Stimulated activated naive CD8-positive, alpha-beta T cell treated with anti-CD3 and anti-CD28 coated beads, Interleukin-15, Interleukin-2, amounts not matched to agents 100 ng/mL and 50 ng/mL, for 24 hours (primary cell): ENCODE results near the gene ZNF486.
"Not testable (repeated sequence)": the region's sequence is repeated elsewhere in the genome, so short reads cannot be mapped to it uniquely, and the experiment has no call there.

ENCODE experiments used
- H3K27ac Mint-ChIP-seq: one replicate; pipeline ENCODE4 v1.8.0; 2021; ENCODE audit warnings: mild to moderate bottlenecking, mixed read lengths
- H3K27me3 Mint-ChIP-seq: one replicate; pipeline ENCODE4 v1.8.0; 2021; ENCODE audit warnings: mixed read lengths
- H3K36me3 Mint-ChIP-seq: one replicate; pipeline ENCODE4 v1.8.0; 2021; ENCODE audit warnings: low read depth, mixed read lengths
- H3K4me1 Mint-ChIP-seq: one replicate; pipeline ENCODE4 v1.8.0; 2021; ENCODE audit warnings: low read depth, mixed read lengths
- H3K4me3 Mint-ChIP-seq: one replicate; pipeline ENCODE4 v1.8.0; 2021; ENCODE audit warnings: mild to moderate bottlenecking, mixed read lengths
- H3K9me3 Mint-ChIP-seq: one replicate; pipeline ENCODE4 v1.8.0; 2021; ENCODE audit warnings: mixed read lengths

Gene ZNF486

GRCh38 chr19:20167020-20167644 is at the start of gene ZNF486:
Gene ZNF486, plus strand, starts transcription at chr19:20167214. Its CDS starts 117 bp downstream, at chr19:20167331.
- no peaks in the 10 kb centered on the region for H3K27me3 Mint-ChIP-seq
- peak within 1 kb of the TSS; percentile 91 for H3K27ac Mint-ChIP-seq
- peaks cover 38% of the 10 kb centered on the region for H3K4me1 Mint-ChIP-seq
- H3K36me3 Mint-ChIP-seq = peaks cover 42% of the 10 kb centered on the region
- peaks cover 28% of the 10 kb centered on the region for H3K9me3 Mint-ChIP-seq
- peak within 1 kb of the TSS; percentile 97 for H3K4me3 Mint-ChIP-seq

GRCh38 chr19:20118064-20118839 is 48.8 kb upstream of the ZNF486 start:
- Mint-ChIP-seq H3K36me3 (peaks cover 69% of the 10 kb centered on the region), H3K9me3 (peaks cover 37% of the 10 kb centered on the region)
- H3K27ac Mint-ChIP-seq, H3K4me3 Mint-ChIP-seq, H3K27me3 Mint-ChIP-seq, H3K4me1 Mint-ChIP-seq: not testable (repeated sequence)

GRCh38 chr19:20124879-20125278 is 42.1 kb upstream of the ZNF486 start:
- Mint-ChIP-seq H3K9me3 (peaks cover 26% of the 10 kb centered on the region), H3K27me3 (no peaks in the 10 kb centered on the region), H3K27ac (no peak overlapping the region), H3K4me3 (no peak overlapping the region), H3K4me1 (no peaks in the 10 kb centered on the region), H3K36me3 (peaks cover 60% of the 10 kb centered on the region)

GRCh38 chr19:20132933-20133332 is 34.1 kb upstream of the ZNF486 start:
- H3K4me1 Mint-ChIP-seq, H3K27ac Mint-ChIP-seq, H3K27me3 Mint-ChIP-seq, H3K4me3 Mint-ChIP-seq: not testable (repeated sequence)
- Mint-ChIP-seq H3K9me3 (peaks cover 14% of the 10 kb centered on the region), H3K36me3 (peaks cover 18% of the 10 kb centered on the region)

- not testable (repeated sequence) for H3K4me3 Mint-ChIP-seq, H3K27ac Mint-ChIP-seq, H3K4me1 Mint-ChIP-seq, H3K36me3 Mint-ChIP-seq, H3K27me3 Mint-ChIP-seq
- peaks cover 27% of the 10 kb centered on the region for H3K9me3 Mint-ChIP-seq
Measured at GRCh38 chr19:20137714-20138113, 29.3 kb upstream of the ZNF486 start.

GRCh38 chr19:20151617-20152145 is 15.3 kb upstream of the ZNF486 start:
- no peak overlapping the region for H3K4me3 Mint-ChIP-seq
- no peaks in the 10 kb centered on the region for H3K36me3 Mint-ChIP-seq
- H3K27ac Mint-ChIP-seq = no peak overlapping the region
- peaks cover 9% of the 10 kb centered on the region for H3K9me3 Mint-ChIP-seq
- H3K4me1 Mint-ChIP-seq = no peaks in the 10 kb centered on the region
- no peaks in the 10 kb centered on the region for H3K27me3 Mint-ChIP-seq

- H3K4me1 Mint-ChIP-seq, H3K4me3 Mint-ChIP-seq, H3K36me3 Mint-ChIP-seq, H3K9me3 Mint-ChIP-seq, H3K27me3 Mint-ChIP-seq, H3K27ac Mint-ChIP-seq: not testable (repeated sequence)
Measured at GRCh38 chr19:20152506-20152905, 14.5 kb upstream of the ZNF486 start.

DNA sequence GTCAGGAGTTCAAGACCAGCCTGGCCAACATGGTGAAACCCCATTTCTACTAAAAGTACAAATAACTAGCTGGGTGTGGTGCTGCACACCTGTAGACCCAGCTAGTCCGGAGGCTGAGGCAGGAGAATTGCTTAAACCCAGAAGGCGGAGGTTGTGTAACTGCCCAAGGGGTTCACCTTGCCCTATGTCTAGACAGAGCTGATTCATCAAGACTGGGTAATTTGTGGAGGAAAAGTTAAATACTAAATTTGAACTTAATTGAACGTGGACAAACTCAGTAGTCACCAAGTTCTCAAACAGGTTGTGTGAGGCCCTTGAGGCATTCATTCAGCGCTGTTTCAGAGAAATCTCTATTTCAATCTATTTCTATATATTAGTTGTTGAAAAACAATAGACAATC is 13.7 kb upstream of the ZNF486 start:
- no peak overlapping the region for H3K4me3 Mint-ChIP-seq
- no peaks in the 10 kb centered on the region for H3K4me1 Mint-ChIP-seq
- H3K9me3 Mint-ChIP-seq = peaks cover 9% of the 10 kb centered on the region
- no peak overlapping the region for H3K27ac Mint-ChIP-seq
- H3K36me3 Mint-ChIP-seq = no peaks in the 10 kb centered on the region
- no peaks in the 10 kb centered on the region for H3K27me3 Mint-ChIP-seq

DNA sequence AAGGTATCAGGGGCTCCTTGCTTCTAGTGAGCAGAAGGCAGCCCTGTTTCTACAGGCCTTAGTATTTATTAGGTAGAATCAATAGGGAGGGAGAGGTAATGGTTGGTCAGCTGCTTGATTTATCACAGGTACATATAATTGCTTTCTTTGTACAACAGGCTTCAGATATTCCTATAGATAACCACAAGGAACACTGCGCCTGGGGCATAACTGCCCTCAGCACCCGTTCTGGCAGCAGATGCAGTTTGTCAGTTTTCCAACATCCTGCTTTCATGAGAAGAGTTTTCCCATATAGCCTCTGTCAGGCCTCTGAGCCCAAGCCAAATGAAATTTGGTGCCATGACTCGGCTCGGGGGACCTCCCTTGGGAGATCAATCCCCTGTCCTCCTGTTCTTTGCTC is 12.4 kb upstream of the ZNF486 start:
- Mint-ChIP-seq H3K4me1 (no peaks in the 10 kb centered on the region), H3K9me3 (peaks cover 17% of the 10 kb centered on the region), H3K27me3 (no peaks in the 10 kb centered on the region), H3K36me3 (no peaks in the 10 kb centered on the region), H3K27ac (no peak overlapping the region), H3K4me3 (no peak overlapping the region)

DNA sequence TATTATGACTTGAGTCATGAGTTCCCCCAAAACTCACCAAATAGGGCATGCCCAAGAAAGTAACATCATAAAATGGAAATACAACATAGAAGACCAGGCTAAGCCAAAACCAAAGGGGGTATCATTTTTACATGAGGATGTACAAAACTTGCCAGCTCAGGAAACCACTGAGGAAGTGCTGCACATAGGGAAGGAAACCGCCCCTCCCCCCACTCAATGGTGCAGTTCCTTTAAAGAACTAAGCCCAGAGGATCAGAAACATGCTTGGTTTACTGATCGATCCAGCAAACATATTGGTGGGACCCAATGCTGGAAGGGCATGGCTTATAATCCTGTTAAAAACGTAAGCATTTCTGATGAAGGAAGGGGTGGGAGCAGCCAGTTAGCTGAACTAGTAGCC is 4.2 kb upstream of the ZNF486 start:
- peaks cover 8% of the 10 kb centered on the region for H3K36me3 Mint-ChIP-seq
- no peaks in the 10 kb centered on the region for H3K27me3 Mint-ChIP-seq
- no peak overlapping the region for H3K27ac Mint-ChIP-seq
- H3K4me1 Mint-ChIP-seq = peaks cover 23% of the 10 kb centered on the region
- H3K9me3 Mint-ChIP-seq = peaks cover 33% of the 10 kb centered on the region
- no peak overlapping the region for H3K4me3 Mint-ChIP-seq

- Mint-ChIP-seq H3K4me1 (peaks cover 26% of the 10 kb centered on the region), H3K27ac (no peak overlapping the region), H3K9me3 (peaks cover 26% of the 10 kb centered on the region)
Measured at GRCh38 chr19:20164456-20164855, 2.6 kb upstream of the ZNF486 start.

GRCh38 chr19:20165971-20166592 is 932 bp upstream of the ZNF486 start:
- Mint-ChIP-seq H3K27me3 (no peaks in the 10 kb centered on the region), H3K27ac (no peak overlapping the region), H3K4me1 (peaks cover 32% of the 10 kb centered on the region), H3K9me3 (peaks cover 28% of the 10 kb centered on the region), H3K4me3 (no peak overlapping the region), H3K36me3 (peaks cover 33% of the 10 kb centered on the region)

More at GRCh38 chr19:20164456-20164855, 2.6 kb upstream of the ZNF486 start:
- no peaks in the 10 kb centered on the region for H3K27me3 Mint-ChIP-seq
- no peak overlapping the region for H3K4me3 Mint-ChIP-seq
- peaks cover 19% of the 10 kb centered on the region for H3K36me3 Mint-ChIP-seq

GRCh38 chr19:20167651-20168122 is 673 bp downstream of the ZNF486 start:
- H3K4me3 Mint-ChIP-seq = peak overlapping the region; percentile 97
- peak overlapping the region; percentile 91 for H3K27ac Mint-ChIP-seq
- H3K27me3 Mint-ChIP-seq = no peaks in the 10 kb centered on the region
- peaks cover 33% of the 10 kb centered on the region for H3K4me1 Mint-ChIP-seq
- H3K9me3 Mint-ChIP-seq = peaks cover 22% of the 10 kb centered on the region
- H3K36me3 Mint-ChIP-seq = peaks cover 48% of the 10 kb centered on the region

DNA sequence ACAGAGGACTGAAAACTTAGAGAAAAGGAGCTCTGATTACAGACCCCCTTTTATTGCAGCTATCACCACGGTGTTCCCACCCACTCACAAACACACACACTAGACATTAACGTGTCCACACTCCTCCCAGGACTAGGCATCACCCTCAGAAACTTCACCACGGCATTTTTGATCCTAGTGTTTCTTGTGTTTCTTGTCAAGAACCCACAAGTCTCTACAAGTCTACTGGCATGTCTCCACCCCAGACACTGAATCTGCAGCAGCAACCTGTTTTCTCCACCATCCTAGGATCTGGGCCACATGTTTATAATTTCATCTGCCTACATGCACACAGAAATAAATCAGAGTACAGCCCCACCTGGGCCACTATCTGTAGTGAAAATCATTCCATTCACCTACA is 4.3 kb downstream of the ZNF486 start:
- Mint-ChIP-seq H3K36me3 (peaks cover 72% of the 10 kb centered on the region), H3K27ac (no peak overlapping the region), H3K4me3 (no peak overlapping the region), H3K27me3 (no peaks in the 10 kb centered on the region), H3K9me3 (peaks cover 11% of the 10 kb centered on the region), H3K4me1 (peaks cover 25% of the 10 kb centered on the region)

DNA sequence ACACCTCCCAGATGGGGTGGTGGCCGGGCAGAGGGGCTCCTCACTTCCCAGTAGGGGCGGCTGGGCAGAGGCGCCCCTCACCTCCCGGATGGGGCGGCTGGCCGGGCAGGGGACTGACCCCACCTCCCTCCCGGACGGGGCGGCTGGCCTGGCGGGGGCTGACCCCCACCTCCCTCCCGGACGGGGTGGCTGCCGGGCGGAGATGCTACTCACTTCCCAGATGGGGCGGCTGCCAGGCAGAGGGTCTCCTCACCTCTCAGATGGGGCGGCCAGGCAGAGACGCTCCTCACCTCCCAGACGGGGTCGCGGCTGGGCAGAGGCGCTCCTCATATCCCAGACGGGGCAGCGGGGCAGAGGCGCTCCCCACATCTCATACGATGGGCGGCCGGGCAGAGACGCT is 8.8 kb downstream of the ZNF486 start:
- H3K9me3 Mint-ChIP-seq = peaks cover 15% of the 10 kb centered on the region
- not testable (repeated sequence) for H3K27me3 Mint-ChIP-seq, H3K27ac Mint-ChIP-seq, H3K4me3 Mint-ChIP-seq
- H3K36me3 Mint-ChIP-seq = peaks cover 81% of the 10 kb centered on the region
- peaks cover 12% of the 10 kb centered on the region for H3K4me1 Mint-ChIP-seq
